ENCODE data around the gene PPM1E. TPM values are rescaled to one million over a fixed set of nuclear protein-coding genes. Genes with fewer than 3 reads are reported as not detected.

PPM1E gene
- total RNA-seq, 1 experiment from 2014 or later = 0.09 TPM

GRCh38 chr17:58969156-58969555 lies 213.5 kb downstream of the PPM1E start:
- intact Hi-C loops (cut with micrococcal nuclease; ENCODE audit: unreplicated experiment) = no loop called here
- Mint-ChIP-seq H3K4me3 (ENCODE audit: low read depth, unreplicated experiment) (no peak overlapping the region), H3K36me3 (ENCODE audit: insufficient read depth, unreplicated experiment) (no peaks in the 10 kb centered on the region), H3K4me1 (ENCODE audit: low read depth, unreplicated experiment) (no peaks in the 10 kb centered on the region), H3K9me3 (ENCODE audit: low read depth, unreplicated experiment) (no peaks in the 10 kb centered on the region), H3K27me3 (ENCODE audit: unreplicated experiment) (no peaks in the 10 kb centered on the region), H3K27ac (ENCODE audit: unreplicated experiment) (no peak overlapping the region)
- DNase-seq = no peak
- CTCF ChIA-PET = interaction anchor here (0.6 to 0.7 kb wide), 2 partner anchors 29 to 50 kb away, joined by 4 to 10 read pairs; no protein-coding TSS in a partner anchor
- TF ChIP-seq CTCF (IDR thresholded peaks at IDR 0.05; ENCODE audit: unreplicated experiment) = no peak
- BruUV-seq (replicated peaks) = no TSS peak

- no peak for TF ChIP-seq CTCF (IDR thresholded peaks at IDR 0.05; ENCODE audit: unreplicated experiment)
- no peaks in the 10 kb centered on the region for H3K4me1 Mint-ChIP-seq (ENCODE audit: low read depth, unreplicated experiment)
- CTCF ChIA-PET = interaction anchor here (0.6 to 0.7 kb wide), 3 partner anchors 30 to 500 kb away, joined by 3 to 10 read pairs (median 4); no protein-coding TSS in a partner anchor
- no TSS peak for BruUV-seq (replicated peaks)
- no peaks in the 10 kb centered on the region for H3K27me3 Mint-ChIP-seq (ENCODE audit: unreplicated experiment)
- H3K4me3 Mint-ChIP-seq (ENCODE audit: low read depth, unreplicated experiment) = no peak overlapping the region
- H3K9me3 Mint-ChIP-seq (ENCODE audit: low read depth, unreplicated experiment) = no peaks in the 10 kb centered on the region
- H3K36me3 Mint-ChIP-seq (ENCODE audit: insufficient read depth, unreplicated experiment) = no peaks in the 10 kb centered on the region
- H3K27ac Mint-ChIP-seq (ENCODE audit: unreplicated experiment) = no peak overlapping the region
- no peak for DNase-seq
- intact Hi-C loops (cut with micrococcal nuclease; ENCODE audit: unreplicated experiment) = no loop called here
These were observed 214.0 kb downstream of the PPM1E start for GRCh38 chr17:58969612-58970011.

GRCh38 chr17:58970609-58971450 lies 215.2 kb downstream of the PPM1E start:
- CTCF ChIA-PET = no interaction called here

GRCh38 chr17:58974354-58974753 lies 218.7 kb downstream of the PPM1E start:
- no TSS peak for BruUV-seq (replicated peaks)

More at GRCh38 chr17:58970609-58971450, 215.2 kb downstream of the PPM1E start:
- no peak for TF ChIP-seq CTCF (IDR thresholded peaks at IDR 0.05; ENCODE audit: unreplicated experiment)
- Mint-ChIP-seq H3K9me3 (ENCODE audit: low read depth, unreplicated experiment) (no peaks in the 10 kb centered on the region), H3K27me3 (ENCODE audit: unreplicated experiment) (no peaks in the 10 kb centered on the region), H3K36me3 (ENCODE audit: insufficient read depth, unreplicated experiment) (no peaks in the 10 kb centered on the region), H3K27ac (ENCODE audit: unreplicated experiment) (no peak overlapping the region), H3K4me3 (ENCODE audit: low read depth, unreplicated experiment) (no peak overlapping the region), H3K4me1 (ENCODE audit: low read depth, unreplicated experiment) (no peaks in the 10 kb centered on the region)
- no peak for DNase-seq
- intact Hi-C loops (cut with micrococcal nuclease; ENCODE audit: unreplicated experiment) = no loop called here
- BruUV-seq (replicated peaks) = no TSS peak

More at GRCh38 chr17:58974354-58974753, 218.7 kb downstream of the PPM1E start:
- Mint-ChIP-seq H3K9me3 (ENCODE audit: low read depth, unreplicated experiment) (no peaks in the 10 kb centered on the region), H3K27ac (ENCODE audit: unreplicated experiment) (no peak overlapping the region), H3K4me3 (ENCODE audit: low read depth, unreplicated experiment) (no peak overlapping the region), H3K36me3 (ENCODE audit: insufficient read depth, unreplicated experiment) (no peaks in the 10 kb centered on the region), H3K27me3 (ENCODE audit: unreplicated experiment) (no peaks in the 10 kb centered on the region), H3K4me1 (ENCODE audit: low read depth, unreplicated experiment) (no peaks in the 10 kb centered on the region)
- intact Hi-C loops (cut with micrococcal nuclease; ENCODE audit: unreplicated experiment) = no loop called here
- CTCF ChIA-PET = interaction anchor here (0.6 kb wide), 1 partner anchor 35 kb away, joined by 5 read pairs; no protein-coding TSS in a partner anchor
- no peak for TF ChIP-seq CTCF (IDR thresholded peaks at IDR 0.05; ENCODE audit: unreplicated experiment)
- DNase-seq = no peak
